GM18867 (cell line): ENCODE measurements around the gene MEGF8.

Experiments used
- ATAC-seq: cut with Tn5 transposase; IDR thresholded peaks from one replicate; pipeline ENCODE4 v1.9.1; 2021; ENCODE audit warnings: mild to moderate bottlenecking, moderate library complexity; ENCODE audit not compliant: unreplicated experiment

MEGF8 gene

GRCh38 chr19:42376177-42376555 lies 50.7 kb downstream of the MEGF8 start:
- ATAC-seq: no peak

DNA sequence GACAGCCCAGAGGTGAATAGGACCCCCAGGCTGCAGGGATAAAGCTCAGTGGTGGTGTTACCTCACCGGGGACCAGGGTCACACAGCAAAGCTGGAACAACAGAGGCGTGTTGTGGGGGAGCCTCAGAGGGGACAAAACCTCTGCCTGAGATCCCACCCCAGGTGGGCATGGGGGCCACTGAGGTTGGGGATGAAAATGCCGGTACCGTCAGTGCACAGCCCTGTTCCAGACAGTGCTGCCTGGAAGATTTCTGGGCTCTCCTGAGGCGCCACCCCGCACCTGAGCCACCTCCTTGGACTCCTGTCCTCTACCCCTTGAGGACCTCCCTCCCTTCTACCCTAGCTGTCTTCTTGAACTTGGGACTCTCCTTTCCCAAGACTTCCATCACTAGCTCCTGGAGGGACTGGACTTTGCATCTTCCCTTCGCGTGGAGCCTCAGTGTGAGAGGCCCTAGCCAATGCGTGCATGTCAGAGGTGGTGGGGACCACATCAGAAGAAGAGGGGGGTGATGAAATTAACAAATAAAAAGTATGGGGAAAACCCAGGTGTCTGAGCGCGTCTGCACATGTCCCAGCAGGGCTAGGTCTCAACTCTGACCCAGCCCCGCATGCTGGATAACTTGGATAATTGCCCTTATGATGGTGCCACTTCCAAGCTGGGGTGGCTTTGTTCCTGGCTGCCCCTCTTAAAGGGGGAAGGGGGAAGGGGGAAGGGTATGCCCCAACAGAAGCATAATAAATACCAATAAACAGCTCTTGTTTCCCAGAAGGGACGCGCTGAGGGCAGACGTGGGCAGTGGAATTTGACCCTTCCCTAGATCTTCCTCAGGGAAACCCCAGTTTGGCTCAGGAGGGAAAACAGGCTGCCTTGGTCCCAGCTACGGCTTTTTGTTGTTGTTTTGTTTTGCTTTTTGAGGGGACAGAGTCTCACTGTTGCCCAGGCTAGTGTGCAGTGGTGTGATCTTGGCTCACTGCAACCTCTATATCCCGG lies 53.1 kb downstream of the MEGF8 start:
- ATAC-seq: no peak

DNA sequence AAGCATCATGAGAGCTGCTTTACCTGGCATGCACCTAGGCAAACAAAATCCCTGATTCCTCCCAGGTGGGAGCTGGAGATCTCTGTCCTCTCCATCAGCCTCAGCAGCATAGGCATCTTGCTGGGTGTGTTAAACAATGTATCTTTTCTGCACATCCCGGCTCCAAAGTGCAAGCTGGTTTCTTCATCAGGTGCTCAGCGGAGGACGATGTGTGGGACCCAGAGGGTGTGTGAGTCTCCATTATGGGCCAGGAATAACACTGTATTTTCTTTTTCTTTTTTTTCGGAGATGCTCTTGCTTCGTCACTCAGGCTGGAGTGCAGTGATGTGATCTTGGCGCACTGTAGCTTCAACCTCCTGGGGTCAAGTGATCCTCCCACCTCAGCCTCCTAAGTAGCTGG lies 54.7 kb downstream of the MEGF8 start:
- ATAC-seq: no peak

DNA sequence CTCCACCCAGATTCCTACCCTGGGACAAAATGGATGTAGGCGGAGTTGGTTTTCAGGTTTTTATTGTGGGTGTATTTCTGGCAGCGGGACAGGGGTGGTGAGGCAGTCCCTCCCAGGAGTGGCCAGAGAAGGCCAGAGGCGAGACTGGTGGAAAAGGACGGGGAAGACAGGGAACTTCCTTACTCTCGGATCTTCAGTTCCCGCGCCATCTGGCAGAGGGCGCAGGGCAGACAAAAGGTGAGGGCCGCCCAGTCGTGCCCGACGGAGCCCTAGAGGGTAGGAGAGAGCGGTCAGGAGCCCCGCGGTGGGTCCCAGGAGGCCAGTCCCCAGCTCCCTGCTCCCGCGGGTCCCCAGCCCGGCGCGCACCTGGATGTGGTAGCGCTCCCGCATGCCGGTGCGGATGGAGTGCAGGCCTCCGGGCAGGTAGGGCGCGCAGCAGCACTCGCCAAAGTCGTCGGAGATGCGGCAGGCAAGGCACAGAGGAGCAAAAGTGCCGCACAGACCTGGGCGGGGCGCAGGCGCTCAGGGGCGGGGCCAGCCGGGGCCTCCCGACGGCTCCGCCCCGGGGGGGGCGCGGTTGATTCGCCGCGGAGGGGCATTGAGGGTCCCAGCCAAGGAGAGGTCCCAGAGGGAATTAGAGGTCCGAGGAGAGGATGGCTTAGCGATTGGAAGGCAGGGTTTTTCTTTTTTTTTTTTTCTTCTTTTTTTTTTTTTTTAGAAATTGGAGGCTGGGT lies 61.7 kb downstream of the MEGF8 start:
- peak; percentile 62 for ATAC-seq

GRCh38 chr19:42388851-42389489 lies 63.5 kb downstream of the MEGF8 start:
- no peak for ATAC-seq

GRCh38 chr19:42389899-42390298 lies 64.5 kb downstream of the MEGF8 start, which contains the start of gene CNFN:
Gene CNFN (minus strand): TSS chr19:42390297. CDS start chr19:42389037, 1,260 bp downstream.
- no peak for ATAC-seq

- no peak for ATAC-seq
Observed at GRCh38 chr19:42392165-42392564, 66.7 kb downstream of the MEGF8 start.

DNA sequence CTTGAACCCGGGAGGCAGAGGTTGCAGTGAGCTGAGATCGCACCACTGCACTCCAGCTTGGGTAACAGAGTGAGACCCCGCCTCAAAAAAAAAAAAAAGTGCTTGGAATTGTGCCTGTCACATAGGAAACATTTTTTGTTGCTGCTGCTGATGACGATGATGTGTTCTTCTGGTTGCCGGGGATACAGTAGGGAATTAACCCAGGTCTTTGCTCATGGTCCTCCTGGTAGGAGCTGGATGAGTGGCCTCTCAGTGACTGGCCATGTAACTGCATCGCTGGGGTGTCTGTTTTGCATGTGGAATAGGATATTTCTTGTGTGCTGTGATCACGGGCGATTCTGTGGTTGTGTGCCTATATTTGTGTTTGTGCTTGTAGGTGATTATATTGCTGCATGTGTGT lies 69.3 kb downstream of the MEGF8 start:
- ATAC-seq: no peak

DNA sequence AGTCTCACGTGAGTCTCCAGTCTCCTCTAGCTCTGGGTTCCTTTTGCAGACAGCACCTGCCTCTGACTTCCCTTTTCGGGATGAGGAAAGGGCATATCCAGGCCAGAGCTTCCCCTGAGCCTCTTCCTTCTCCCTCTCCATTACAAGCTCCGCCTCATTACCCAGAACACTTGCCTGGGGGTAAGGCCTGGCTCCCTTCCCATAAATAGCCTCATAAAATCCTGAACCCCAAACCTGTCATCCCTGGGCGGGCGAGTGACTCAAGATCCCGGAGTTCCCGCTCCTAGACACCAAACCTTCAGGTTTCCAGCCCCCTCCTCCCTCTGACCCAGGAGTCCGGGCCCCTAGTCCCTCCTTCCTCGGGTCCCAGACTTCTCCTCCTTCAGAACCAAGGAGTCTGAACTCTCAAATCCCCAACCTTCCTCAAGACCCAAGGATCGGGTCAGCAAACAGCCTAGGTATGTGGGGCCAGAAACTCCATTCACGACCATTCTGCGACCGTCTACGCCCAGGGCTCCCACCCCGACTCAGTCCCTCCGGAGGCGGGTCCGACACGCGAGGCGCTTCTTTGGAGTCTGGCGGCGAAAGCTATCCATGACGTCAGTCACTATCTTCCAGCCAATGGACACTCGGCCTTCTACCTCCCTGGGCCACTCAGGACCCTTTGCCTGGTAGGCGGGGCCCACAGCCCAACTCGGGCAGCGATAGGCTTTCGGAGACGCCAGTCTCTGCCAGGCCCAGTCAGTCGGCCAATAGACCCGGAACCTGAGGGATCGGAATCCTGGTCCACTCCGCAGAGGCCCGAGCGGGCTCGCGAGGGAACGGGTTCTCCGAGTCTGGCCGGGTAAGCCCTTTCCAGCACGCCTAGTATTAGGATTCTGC lies 71.2 kb downstream of the MEGF8 start:
- ATAC-seq: peak; percentile 95

DNA sequence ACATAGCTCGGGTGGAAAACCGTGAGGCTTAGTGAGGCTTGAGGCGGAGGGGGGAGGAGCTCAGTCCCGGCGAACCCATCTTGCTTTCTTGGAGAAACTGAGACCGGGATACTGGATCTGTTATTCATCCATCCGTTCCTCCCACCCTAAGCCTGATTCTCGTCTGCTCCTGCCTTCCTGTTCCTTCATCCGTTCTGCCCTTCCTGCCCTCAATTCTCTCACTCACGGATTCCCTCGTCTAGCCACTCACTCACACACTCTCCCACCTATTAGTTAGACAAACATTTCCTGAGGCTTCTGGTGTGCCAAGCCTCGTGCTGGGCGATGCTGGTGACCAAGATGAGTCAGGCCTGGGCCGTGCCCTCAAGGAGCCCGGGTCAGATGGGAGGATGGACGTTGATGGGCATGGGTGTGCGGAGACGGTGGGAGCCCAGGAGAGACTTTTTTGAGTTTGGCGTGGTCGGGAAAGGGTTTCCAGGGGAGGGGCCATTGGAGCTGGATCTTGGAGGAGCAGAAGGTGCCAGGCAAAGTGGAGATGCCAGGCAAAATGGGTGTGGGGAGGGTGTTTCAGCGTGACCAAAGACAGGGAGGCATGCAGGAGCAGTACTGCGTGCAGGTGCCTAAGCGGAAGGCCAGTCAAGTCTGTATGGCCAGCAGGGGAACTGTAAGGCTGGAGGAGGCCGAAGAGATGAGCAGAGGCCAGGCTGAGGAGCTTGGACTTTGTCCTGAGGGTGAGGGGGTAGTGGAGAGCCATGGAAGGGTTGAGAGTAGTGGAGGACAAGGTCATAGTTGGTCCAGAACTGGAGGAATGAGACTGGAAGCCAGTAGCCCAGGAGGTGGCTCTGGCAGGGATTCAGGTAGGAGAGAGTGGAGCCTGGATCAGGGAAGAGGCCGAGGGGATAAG lies 72.1 kb downstream of the MEGF8 start:
- ATAC-seq: no peak

GRCh38 chr19:42400404-42400803 lies 75.0 kb downstream of the MEGF8 start:
- ATAC-seq: no peak

DNA sequence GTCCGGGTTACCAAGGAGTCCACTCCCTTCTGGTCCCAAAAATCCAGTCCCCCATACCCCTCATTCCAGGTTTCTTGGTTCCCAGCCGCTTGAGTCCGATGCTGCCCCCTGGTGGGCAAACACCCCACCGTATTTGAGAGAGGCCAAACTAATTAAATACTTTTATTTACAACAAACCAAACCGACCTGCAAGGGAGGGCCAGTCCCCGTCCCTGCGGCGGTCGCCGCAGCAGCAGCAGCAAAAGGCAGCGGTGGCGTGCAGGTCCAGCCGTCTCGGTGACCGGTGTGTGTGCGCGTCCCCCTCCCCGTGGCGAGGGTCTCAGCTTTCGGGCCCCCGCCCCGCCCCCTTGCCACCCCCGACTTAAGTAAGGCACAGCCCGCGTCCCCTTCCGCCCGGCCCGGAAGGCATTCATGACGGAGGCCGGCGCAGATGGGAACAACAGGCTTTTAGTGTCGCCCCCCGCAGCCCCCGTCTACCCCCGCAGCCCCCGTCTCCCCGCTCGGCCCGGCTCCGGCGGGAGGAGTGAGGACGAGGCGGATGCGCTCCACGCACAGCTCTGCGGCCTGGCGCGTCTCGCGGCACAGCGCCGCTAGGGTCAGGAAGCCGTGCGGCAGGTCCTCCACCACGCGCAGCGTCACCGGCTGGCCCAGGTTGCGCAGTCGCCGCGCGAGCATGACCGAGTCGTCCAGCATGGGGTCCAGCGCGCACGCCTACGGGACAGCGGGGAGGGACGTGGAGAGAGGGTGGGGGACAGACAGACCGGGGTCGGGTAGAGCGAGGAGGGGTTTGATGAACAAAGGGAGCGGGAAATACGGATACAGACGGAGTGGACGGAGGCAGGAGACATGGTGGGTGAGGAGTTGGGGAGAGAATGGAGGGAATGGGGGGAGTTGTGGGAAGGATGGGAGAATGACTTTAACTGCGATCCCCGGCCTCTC lies 76.2 kb downstream of the MEGF8 start:
- ATAC-seq: no peak

DNA sequence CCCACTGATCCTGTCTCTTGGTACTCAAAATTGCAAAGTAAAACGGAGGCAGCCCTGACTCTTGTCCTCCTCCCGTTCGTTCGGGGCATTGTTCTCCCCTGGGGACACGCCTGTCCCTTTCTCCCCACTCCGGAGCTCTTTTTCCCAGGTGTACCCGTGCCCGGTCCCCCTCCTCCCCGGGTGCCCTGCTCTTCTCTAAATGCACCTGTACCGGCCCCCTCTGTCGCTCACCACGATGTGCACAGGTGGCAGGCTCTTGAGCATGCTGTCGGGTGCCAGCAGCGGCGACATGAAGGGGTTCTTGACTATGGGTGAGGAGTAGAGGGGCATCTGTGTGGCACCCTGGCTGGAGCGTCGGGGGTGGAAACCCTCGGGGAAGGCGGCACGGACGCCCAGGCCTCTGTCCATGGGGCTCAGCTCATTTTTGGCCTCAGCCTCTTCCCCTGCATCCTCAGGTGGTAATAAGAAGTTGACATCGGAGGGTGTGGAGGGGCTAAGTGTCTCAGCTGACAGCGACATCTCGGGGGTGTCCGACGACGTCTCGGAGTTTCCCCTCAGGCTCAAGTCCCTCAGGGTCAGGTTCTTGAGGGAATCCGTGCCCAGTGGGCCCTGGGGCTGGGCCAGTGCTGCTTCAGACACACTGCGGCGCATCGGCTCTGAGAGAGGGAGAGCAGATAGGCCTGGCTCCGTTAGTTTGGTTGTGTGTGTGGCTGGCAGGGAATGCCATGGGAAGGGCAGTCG lies 77.1 kb downstream of the MEGF8 start:
- ATAC-seq: no peak

DNA sequence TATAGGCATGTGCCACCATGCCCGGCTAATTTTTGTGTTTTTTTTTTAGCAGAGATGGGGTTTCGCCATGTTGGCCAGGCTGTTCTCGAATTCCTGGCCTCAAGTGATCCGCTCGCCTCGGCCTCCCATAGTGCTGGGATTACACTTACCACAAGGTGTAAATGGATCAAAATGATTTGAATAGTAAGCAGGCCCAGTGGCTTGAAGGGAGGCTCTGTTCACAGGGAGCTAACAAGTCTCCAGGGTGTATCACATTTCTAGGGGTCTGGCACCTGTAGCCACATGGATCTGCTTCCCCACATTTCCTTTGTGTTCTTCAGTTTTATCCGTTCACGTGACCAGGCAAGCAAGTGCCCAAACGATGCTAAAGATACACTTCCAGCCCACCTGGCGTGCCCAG lies 78.2 kb downstream of the MEGF8 start:
- ATAC-seq: no peak

DNA sequence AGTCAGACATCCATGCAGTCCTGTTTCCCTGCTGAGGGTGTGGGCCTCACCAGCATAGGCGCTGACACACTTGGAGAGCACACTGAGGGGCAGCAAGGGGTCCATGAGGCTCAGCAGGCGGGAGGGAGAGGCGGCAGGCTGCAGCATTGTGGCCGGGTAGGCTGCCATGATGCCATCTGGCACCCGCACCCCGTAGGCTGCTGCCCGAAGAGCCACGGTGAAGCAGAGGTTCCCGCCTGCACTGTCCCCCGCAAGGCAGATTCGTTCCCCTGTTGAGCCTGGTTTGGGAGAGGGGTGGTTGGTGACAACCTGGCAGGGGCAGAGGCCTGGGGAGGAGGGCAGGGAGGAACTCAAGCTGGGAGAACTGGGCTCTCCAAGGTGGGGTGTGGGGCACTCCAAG lies 80.7 kb downstream of the MEGF8 start:
- ATAC-seq: no peak

DNA sequence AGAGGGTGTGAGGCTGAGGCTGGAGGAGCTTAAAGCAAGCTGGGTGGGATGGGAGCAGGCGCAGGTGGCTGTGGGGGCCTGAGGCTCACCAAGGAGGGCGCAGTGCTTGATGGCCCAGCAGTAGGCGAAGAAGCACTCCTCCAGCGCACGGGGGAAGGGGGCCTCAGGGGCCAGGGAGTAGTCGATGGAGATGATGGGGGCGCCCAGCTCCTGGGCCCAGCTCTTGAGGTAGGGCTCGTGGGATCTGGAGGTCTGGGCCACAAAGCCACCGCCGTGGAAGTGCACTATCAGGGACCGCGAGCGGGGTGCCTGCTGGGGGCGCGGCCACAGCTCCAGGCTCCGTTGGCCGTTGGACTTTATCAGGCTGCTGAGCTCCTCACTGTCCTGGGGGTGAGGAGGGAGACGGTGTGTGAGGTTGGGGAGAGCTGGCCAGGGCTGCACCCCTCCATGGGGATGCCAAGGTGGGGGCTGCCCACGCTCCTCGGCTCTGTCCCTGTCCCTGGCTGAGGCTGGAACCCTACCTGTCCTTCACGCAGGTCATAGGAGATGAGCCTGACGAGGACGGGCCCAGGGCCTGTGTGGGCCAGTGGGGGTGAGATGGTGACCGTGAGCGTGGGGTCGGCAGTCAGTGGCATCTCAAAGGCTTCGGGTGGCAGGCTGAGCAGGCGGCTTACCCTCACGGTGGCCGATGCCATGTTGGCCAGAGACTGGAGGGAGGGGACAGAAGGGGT lies 81.8 kb downstream of the MEGF8 start:
- no peak for ATAC-seq

GRCh38 chr19:42407816-42408175 lies 82.4 kb downstream of the MEGF8 start:
- no peak for ATAC-seq
